Chondrocyte (in vitro differentiated cells): ENCODE results near the gene CRYBG2. TPM values are rescaled to one million over a fixed set of nuclear protein-coding genes. Genes with fewer than 3 reads are reported as not detected.
"Not testable (repeated sequence)": the region's sequence is repeated elsewhere in the genome, so short reads cannot be mapped to it uniquely, and the experiment has no call there.

Experiments used
- DNase-seq: peaks from one replicate; pipeline ENCODE4 v3.0.0; 2021; ENCODE audit warnings: mixed read lengths, low spot score
- H3K27ac Mint-ChIP-seq: one replicate; pipeline ENCODE4 v1.8.0; 2021; ENCODE audit warnings: mild to moderate bottlenecking, moderate library complexity, mixed read lengths; ENCODE audit not compliant: unreplicated experiment
- H3K27me3 Mint-ChIP-seq: 2 replicates; pipeline ENCODE4 v1.8.0; 2021; ENCODE audit warnings: low read depth, mixed read lengths
- H3K36me3 Mint-ChIP-seq: 2 replicates; pipeline ENCODE4 v1.8.0; 2021; ENCODE audit warnings: low read depth, mixed read lengths
- H3K4me1 Mint-ChIP-seq: 2 replicates; pipeline ENCODE4 v1.8.0; 2021; ENCODE audit warnings: low read depth, mild to moderate bottlenecking, mixed read lengths
- H3K4me3 Mint-ChIP-seq: one replicate; pipeline ENCODE4 v1.8.0; 2021; ENCODE audit warnings: mild to moderate bottlenecking, moderate library complexity, mixed read lengths; ENCODE audit not compliant: unreplicated experiment
- H3K9me3 Mint-ChIP-seq: 2 replicates; pipeline ENCODE4 v1.8.0; 2021; ENCODE audit warnings: low read depth, mixed read lengths
- total RNA-seq: library from RNA; stranded (reverse); gene quantifications from 3 replicates; pipeline ENCODE4 v1.2.1, GENCODE V29; 2021
- TF ChIP-seq, protein P1 (sequence below): fragments of 200-600 bp; sonication (generic); IDR thresholded peaks from 2 replicates; pipeline ENCODE4 v1.5.0; 2021; ENCODE audit warnings: antibody characterized with exemption, mild to moderate bottlenecking, moderate library complexity

The CRYBG2 gene
- total RNA-seq, 1 donor from 2014 or later, result not detected

GRCh38 chr1:26378879-26379251 is 24.9 kb upstream of the CRYBG2 start:
- H3K36me3 Mint-ChIP-seq, result no peaks in the 10 kb centered on the region
- H3K27me3 Mint-ChIP-seq, result no peaks in the 10 kb centered on the region
- H3K27ac Mint-ChIP-seq, result no peak overlapping the region
- peaks cover 3% of the 10 kb centered on the region for H3K9me3 Mint-ChIP-seq
- TF ChIP-seq, protein P1, sequence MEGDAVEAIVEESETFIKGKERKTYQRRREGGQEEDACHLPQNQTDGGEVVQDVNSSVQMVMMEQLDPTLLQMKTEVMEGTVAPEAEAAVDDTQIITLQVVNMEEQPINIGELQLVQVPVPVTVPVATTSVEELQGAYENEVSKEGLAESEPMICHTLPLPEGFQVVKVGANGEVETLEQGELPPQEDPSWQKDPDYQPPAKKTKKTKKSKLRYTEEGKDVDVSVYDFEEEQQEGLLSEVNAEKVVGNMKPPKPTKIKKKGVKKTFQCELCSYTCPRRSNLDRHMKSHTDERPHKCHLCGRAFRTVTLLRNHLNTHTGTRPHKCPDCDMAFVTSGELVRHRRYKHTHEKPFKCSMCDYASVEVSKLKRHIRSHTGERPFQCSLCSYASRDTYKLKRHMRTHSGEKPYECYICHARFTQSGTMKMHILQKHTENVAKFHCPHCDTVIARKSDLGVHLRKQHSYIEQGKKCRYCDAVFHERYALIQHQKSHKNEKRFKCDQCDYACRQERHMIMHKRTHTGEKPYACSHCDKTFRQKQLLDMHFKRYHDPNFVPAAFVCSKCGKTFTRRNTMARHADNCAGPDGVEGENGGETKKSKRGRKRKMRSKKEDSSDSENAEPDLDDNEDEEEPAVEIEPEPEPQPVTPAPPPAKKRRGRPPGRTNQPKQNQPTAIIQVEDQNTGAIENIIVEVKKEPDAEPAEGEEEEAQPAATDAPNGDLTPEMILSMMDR, result no peak
- no peak for DNase-seq
- no peak overlapping the region for H3K4me3 Mint-ChIP-seq
- H3K4me1 Mint-ChIP-seq, result peaks cover 26% of the 10 kb centered on the region

DNA sequence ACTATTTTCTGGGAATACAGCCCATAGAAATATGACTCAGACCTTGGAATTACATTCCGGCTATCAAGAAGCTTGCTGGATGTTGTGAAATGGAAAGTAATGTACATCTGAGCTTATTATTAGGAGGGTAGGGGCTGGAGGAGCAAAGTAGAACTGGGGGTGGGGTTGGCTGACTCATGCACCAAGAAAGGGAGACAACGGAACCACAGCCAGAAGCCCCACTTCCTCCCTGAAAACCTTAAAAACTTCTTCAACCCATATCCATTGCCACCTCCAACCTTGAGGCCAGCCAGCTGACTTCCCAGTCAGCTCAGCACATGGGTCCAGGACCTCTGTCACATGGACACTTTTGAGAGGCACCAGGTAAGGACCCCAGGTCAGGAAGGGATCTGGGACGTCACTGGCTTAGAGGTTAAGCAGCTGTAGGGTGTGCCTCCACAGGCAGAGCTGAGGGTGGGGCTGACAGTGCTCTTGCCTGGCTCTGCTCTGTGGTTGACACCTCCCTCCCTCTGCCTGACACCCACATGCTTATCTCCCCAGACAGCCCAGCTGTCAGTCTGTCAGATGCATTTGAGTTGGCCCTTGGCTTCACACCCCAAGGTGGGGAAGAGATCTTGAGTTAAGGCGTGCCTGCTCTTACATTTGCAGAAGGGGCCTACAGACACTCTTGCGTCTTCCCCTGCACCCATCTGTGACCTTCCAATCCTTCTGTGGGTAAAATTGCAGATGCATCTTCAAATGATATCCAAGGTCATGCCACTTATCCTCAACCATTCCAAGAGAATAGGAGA is 24.4 kb upstream of the CRYBG2 start:
- Mint-ChIP-seq H3K27ac (peak overlapping the region; percentile 99), H3K4me1 (peaks cover 31% of the 10 kb centered on the region), H3K36me3 (no peaks in the 10 kb centered on the region), H3K4me3 (no peak overlapping the region), H3K9me3 (peaks cover 3% of the 10 kb centered on the region), H3K27me3 (no peaks in the 10 kb centered on the region)
- no peak for DNase-seq
- TF ChIP-seq, protein P1, result no peak

GRCh38 chr1:26376050-26376449 is 22.1 kb upstream of the CRYBG2 start:
- H3K9me3 Mint-ChIP-seq, result peaks cover 3% of the 10 kb centered on the region
- H3K4me3 Mint-ChIP-seq, result no peak overlapping the region
- no peak overlapping the region for H3K27ac Mint-ChIP-seq
- no peaks in the 10 kb centered on the region for H3K36me3 Mint-ChIP-seq
- no peak for DNase-seq
- H3K27me3 Mint-ChIP-seq, result no peaks in the 10 kb centered on the region
- peaks cover 31% of the 10 kb centered on the region for H3K4me1 Mint-ChIP-seq
- TF ChIP-seq, protein P1, result no peak

GRCh38 chr1:26375081-26375480 is 21.2 kb upstream of the CRYBG2 start:
- Mint-ChIP-seq H3K9me3 (peaks cover 3% of the 10 kb centered on the region), H3K4me3 (no peak overlapping the region), H3K27me3 (no peaks in the 10 kb centered on the region), H3K4me1 (peaks cover 31% of the 10 kb centered on the region), H3K27ac (no peak overlapping the region), H3K36me3 (no peaks in the 10 kb centered on the region)
- DNase-seq, result no peak
- TF ChIP-seq, protein P1, result no peak

DNA sequence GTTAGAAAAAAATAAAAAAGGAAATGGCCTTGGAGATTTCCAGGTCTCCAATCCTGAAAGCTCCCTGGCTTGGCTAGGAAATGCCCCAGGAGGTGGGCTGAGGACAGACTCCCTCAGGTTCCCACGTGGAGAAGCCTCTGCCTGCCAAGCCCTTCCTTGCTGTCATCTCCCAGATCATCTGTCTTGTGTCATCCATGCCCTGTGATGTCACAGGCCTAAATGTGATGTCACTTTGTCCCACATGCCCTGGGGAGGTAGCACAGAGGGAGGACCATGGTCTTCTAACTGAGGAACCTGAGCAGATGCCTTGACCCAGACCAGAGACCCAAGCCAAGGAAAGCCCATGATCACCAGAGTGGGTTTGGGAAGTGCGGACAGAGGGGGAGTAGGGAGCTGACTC is 20.4 kb upstream of the CRYBG2 start:
- not testable (repeated sequence) for H3K4me3 Mint-ChIP-seq, H3K27ac Mint-ChIP-seq, H3K9me3 Mint-ChIP-seq, DNase-seq, H3K27me3 Mint-ChIP-seq, H3K36me3 Mint-ChIP-seq
- H3K4me1 Mint-ChIP-seq, result peaks cover 31% of the 10 kb centered on the region

- H3K27me3 Mint-ChIP-seq, result no peaks in the 10 kb centered on the region
- peaks cover 3% of the 10 kb centered on the region for H3K9me3 Mint-ChIP-seq
- H3K4me1 Mint-ChIP-seq, result peaks cover 31% of the 10 kb centered on the region
- no peak for DNase-seq
- H3K4me3 Mint-ChIP-seq, result no peak overlapping the region
- TF ChIP-seq, protein P1, result no peak
- no peaks in the 10 kb centered on the region for H3K36me3 Mint-ChIP-seq
- H3K27ac Mint-ChIP-seq, result no peak overlapping the region
Observed at GRCh38 chr1:26373789-26374188, 19.9 kb upstream of the CRYBG2 start.
